HAP-1 (cell line): ENCODE results near the gene ZNF630.
"Not testable (repeated sequence)": the region's sequence is repeated elsewhere in the genome, so short reads cannot be mapped to it uniquely, and the experiment has no call there.

Experiments
- DNase-seq, 2 experiments: peaks; one replicate each; pipeline ENCODE4 v3.0.0-alpha.2; 2016 to 2020; ENCODE audit warnings: low spot score in 2 of 2
- H3K27me3 ChIP-seq: fragments of 250-450 bp; sonication (Bioruptor Pico); 2 replicates; pipeline ENCODE4 v1.5.1; 2020; ENCODE audit warnings: low read depth, mild to moderate bottlenecking, moderate library complexity
- H3K36me3 ChIP-seq: fragments of 250-450 bp; sonication (Bioruptor Pico); replicated peaks from 2 replicates; pipeline ENCODE4 v1.5.1; 2020; ENCODE audit warnings: mild to moderate bottlenecking
- H3K4me1 ChIP-seq: fragments of 250-450 bp; sonication (Bioruptor Pico); 2 replicates; pipeline ENCODE4 v1.5.1; 2020; ENCODE audit warnings: mild to moderate bottlenecking
- H3K4me3 ChIP-seq: fragments of 250-450 bp; sonication (Bioruptor Pico); 2 replicates; pipeline ENCODE4 v1.5.1; 2020; ENCODE audit warnings: mild to moderate bottlenecking, moderate library complexity
- H3K9me3 ChIP-seq: fragments of 250-450 bp; sonication (Bioruptor Pico); 2 replicates; pipeline ENCODE4 v1.5.1; 2020; ENCODE audit warnings: mild to moderate bottlenecking, moderate library complexity
- in situ Hi-C: fragments of 300-500 bp; cut with MboI; formaldehyde crosslinking; loops from 3 replicates; pipeline ENCODE4 v1.14.3; 2020; ENCODE audit warnings: low sequenced_read_pairs, inconsistent platforms, mixed read lengths

Gene ZNF630

GRCh38 chrX:48071064-48071985 lies at the start of gene ZNF630:
TSS of gene ZNF630 (minus strand) at chrX:48071640. CDS start at chrX:48066886, 4,754 bp downstream.
- H3K4me3 ChIP-seq, result no peak within 1 kb of the TSS
- DNase-seq, result no peak
- in situ Hi-C loops, result no loop called here
- no peaks in the 10 kb centered on the region for H3K4me1 ChIP-seq
- 0 out of 2 replicates have a peak, but pooled peaks cover 3% of the 10 kb centered on the region for H3K27me3 ChIP-seq
- no peaks in the 10 kb centered on the region for H3K36me3 ChIP-seq
- H3K9me3 ChIP-seq, result no peaks in the 10 kb centered on the region

- Histone ChIP-seq H3K4me1 (no peaks in the 10 kb centered on the region), H3K36me3 (no peaks in the 10 kb centered on the region), H3K9me3 (no peaks in the 10 kb centered on the region), H3K4me3 (no peak overlapping the region), H3K27me3 (no peaks in the 10 kb centered on the region)
- no peak for DNase-seq
- in situ Hi-C loops, result no loop called here
Measured at GRCh38 chrX:48107717-48108116, 36.3 kb upstream of the ZNF630 start.

- Histone ChIP-seq H3K4me3 (no peak overlapping the region), H3K36me3 (no peaks in the 10 kb centered on the region), H3K4me1 (no peaks in the 10 kb centered on the region), H3K27me3 (no peaks in the 10 kb centered on the region), H3K9me3 (no peaks in the 10 kb centered on the region)
- in situ Hi-C loops, result no loop called here
- DNase-seq, result no peak
Measured at GRCh38 chrX:48102874-48103374, 31.5 kb upstream of the ZNF630 start.

- Histone ChIP-seq H3K4me1 (no peaks in the 10 kb centered on the region), H3K4me3 (no peak overlapping the region), H3K36me3 (no peaks in the 10 kb centered on the region), H3K9me3 (no peaks in the 10 kb centered on the region), H3K27me3 (no peaks in the 10 kb centered on the region)
- in situ Hi-C loops, result no loop called here
- no peak for DNase-seq
Measured at GRCh38 chrX:48101443-48101842, 30.0 kb upstream of the ZNF630 start.

- H3K27me3 ChIP-seq, H3K9me3 ChIP-seq, in situ Hi-C loops, H3K4me1 ChIP-seq, DNase-seq, H3K4me3 ChIP-seq, H3K36me3 ChIP-seq: not testable (repeated sequence)
Measured at GRCh38 chrX:48092558-48092957, 21.1 kb upstream of the ZNF630 start.

GRCh38 chrX:48090123-48090522 lies 18.7 kb upstream of the ZNF630 start:
- Histone ChIP-seq H3K4me3 (no peak overlapping the region), H3K27me3 (no peaks in the 10 kb centered on the region), H3K4me1 (no peaks in the 10 kb centered on the region), H3K9me3 (no peaks in the 10 kb centered on the region), H3K36me3 (no peaks in the 10 kb centered on the region)
- in situ Hi-C loops, result no loop called here
- no peak for DNase-seq

- Histone ChIP-seq H3K9me3 (no peaks in the 10 kb centered on the region), H3K27me3 (no peaks in the 10 kb centered on the region), H3K4me3 (no peak overlapping the region), H3K36me3 (no peaks in the 10 kb centered on the region), H3K4me1 (no peaks in the 10 kb centered on the region)
- in situ Hi-C loops, result loop anchor here (10.0 kb wide), 1 partner anchor 409 kb away; no protein-coding TSS in a partner anchor
- DNase-seq, result peak; percentile 4 to 21
Measured at GRCh38 chrX:48086082-48086481, 14.6 kb upstream of the ZNF630 start.

- Histone ChIP-seq H3K4me3 (no peak overlapping the region), H3K27me3 (no peaks in the 10 kb centered on the region), H3K4me1 (no peaks in the 10 kb centered on the region), H3K36me3 (no peaks in the 10 kb centered on the region), H3K9me3 (no peaks in the 10 kb centered on the region)
- no peak for DNase-seq
- in situ Hi-C loops, result loop anchor here (10.0 kb wide), 1 partner anchor 411 kb away; no protein-coding TSS in a partner anchor
Measured at GRCh38 chrX:48083706-48084105, 12.3 kb upstream of the ZNF630 start.

GRCh38 chrX:48083212-48083611 lies 11.8 kb upstream of the ZNF630 start:
- Histone ChIP-seq H3K4me3 (no peak overlapping the region), H3K36me3 (no peaks in the 10 kb centered on the region), H3K4me1 (no peaks in the 10 kb centered on the region), H3K27me3 (no peaks in the 10 kb centered on the region), H3K9me3 (no peaks in the 10 kb centered on the region)
- in situ Hi-C loops, result loop anchor here (10.0 kb wide), 1 partner anchor 412 kb away; no protein-coding TSS in a partner anchor
- DNase-seq, result peak; percentile 60 to 73

GRCh38 chrX:48076343-48076742 lies 4.9 kb upstream of the ZNF630 start:
- Histone ChIP-seq H3K27me3 (no peaks in the 10 kb centered on the region), H3K4me1 (no peaks in the 10 kb centered on the region), H3K4me3 (no peak overlapping the region), H3K36me3 (no peaks in the 10 kb centered on the region), H3K9me3 (no peaks in the 10 kb centered on the region)
- in situ Hi-C loops, result no loop called here
- no peak for DNase-seq

- Histone ChIP-seq H3K9me3 (no peaks in the 10 kb centered on the region), H3K4me3 (no peak overlapping the region), H3K36me3 (no peaks in the 10 kb centered on the region), H3K27me3 (no peaks in the 10 kb centered on the region), H3K4me1 (no peaks in the 10 kb centered on the region)
- in situ Hi-C loops, result no loop called here
- DNase-seq, result no peak
Measured at GRCh38 chrX:48071986-48072605, 656 bp upstream of the ZNF630 start.

- DNase-seq, result no peak
- H3K9me3 ChIP-seq, result no peaks in the 10 kb centered on the region
- no peaks in the 10 kb centered on the region for H3K36me3 ChIP-seq
- 0 out of 2 replicates have a peak, but pooled peaks cover 3% of the 10 kb centered on the region for H3K27me3 ChIP-seq
- H3K4me3 ChIP-seq, result no peak overlapping the region
- in situ Hi-C loops, result no loop called here
- no peaks in the 10 kb centered on the region for H3K4me1 ChIP-seq
Measured at GRCh38 chrX:48068096-48068887, 3.1 kb downstream of the ZNF630 start.

GRCh38 chrX:48064261-48064660 lies 7.2 kb downstream of the ZNF630 start:
- Histone ChIP-seq H3K9me3 (no peaks in the 10 kb centered on the region), H3K4me1 (no peaks in the 10 kb centered on the region), H3K36me3 (no peaks in the 10 kb centered on the region), H3K27me3 (0 out of 2 replicates have a peak, but pooled peaks cover 3% of the 10 kb centered on the region), H3K4me3 (no peak overlapping the region)
- DNase-seq, result no peak
- in situ Hi-C loops, result no loop called here
